ENCODE measurements around the gene LIMCH1. TPM values are rescaled to one million over a fixed set of nuclear protein-coding genes. Genes with fewer than 3 reads are reported as not detected.
"Not testable (repeated sequence)": the region's sequence is repeated elsewhere in the genome, so short reads cannot be mapped to it uniquely, and the experiment has no call there.

The LIMCH1 gene
- total RNA-seq, 1 donor from 2014 or later: 3.4 TPM

- no peak for TF ChIP-seq CTCF (IDR thresholded peaks at IDR 0.05; ENCODE audit: insufficient read depth, low read length, poor library complexity, severe bottlenecking)
- no peak for DNase-seq (ENCODE audit: low read depth)
- Histone ChIP-seq H3K4me3 (ENCODE audit: low read depth, low read length) (no peak overlapping the region), H3K27me3 (ENCODE audit: control insufficient read depth, insufficient read depth, low read length) (no peaks in the 10 kb centered on the region), H3K36me3 (ENCODE audit: control insufficient read depth, insufficient read depth, low read length) (no peaks in the 10 kb centered on the region)
Observed at GRCh38 chr4:41696763-41697162, 158.8 kb downstream of the LIMCH1 start.

- DNase-seq (ENCODE audit: low read depth): no peak
- TF ChIP-seq CTCF (IDR thresholded peaks at IDR 0.05; ENCODE audit: insufficient read depth, low read length, poor library complexity, severe bottlenecking): no peak
- no peaks in the 10 kb centered on the region for H3K27me3 ChIP-seq (ENCODE audit: control insufficient read depth, insufficient read depth, low read length)
- no peaks in the 10 kb centered on the region for H3K36me3 ChIP-seq (ENCODE audit: control insufficient read depth, insufficient read depth, low read length)
- H3K4me3 ChIP-seq (ENCODE audit: low read depth, low read length): no peak overlapping the region
Observed at GRCh38 chr4:41701983-41702382, 164.0 kb downstream of the LIMCH1 start.

GRCh38 chr4:41702770-41703169 is 164.8 kb downstream of the LIMCH1 start:
- Histone ChIP-seq H3K4me3 (ENCODE audit: low read depth, low read length) (no peak overlapping the region), H3K27me3 (ENCODE audit: control insufficient read depth, insufficient read depth, low read length) (no peaks in the 10 kb centered on the region), H3K36me3 (ENCODE audit: control insufficient read depth, insufficient read depth, low read length) (no peaks in the 10 kb centered on the region)
- TF ChIP-seq CTCF (IDR thresholded peaks at IDR 0.05; ENCODE audit: insufficient read depth, low read length, poor library complexity, severe bottlenecking): no peak
- no peak for DNase-seq (ENCODE audit: low read depth)

GRCh38 chr4:41703785-41704184 is 165.8 kb downstream of the LIMCH1 start:
- H3K36me3 ChIP-seq (ENCODE audit: control insufficient read depth, insufficient read depth, low read length): no peaks in the 10 kb centered on the region
- H3K4me3 ChIP-seq (ENCODE audit: low read depth, low read length): no peak overlapping the region
- H3K27me3 ChIP-seq (ENCODE audit: control insufficient read depth, insufficient read depth, low read length): no peaks in the 10 kb centered on the region
- no peak for TF ChIP-seq CTCF (IDR thresholded peaks at IDR 0.05; ENCODE audit: insufficient read depth, low read length, poor library complexity, severe bottlenecking)
- no peak for DNase-seq (ENCODE audit: low read depth)

- peak; percentile 37 for DNase-seq (ENCODE audit: low read depth)
- no peak for TF ChIP-seq CTCF (IDR thresholded peaks at IDR 0.05; ENCODE audit: insufficient read depth, low read length, poor library complexity, severe bottlenecking)
- no peaks in the 10 kb centered on the region for H3K36me3 ChIP-seq (ENCODE audit: control insufficient read depth, insufficient read depth, low read length)
- no peak overlapping the region for H3K4me3 ChIP-seq (ENCODE audit: low read depth, low read length)
- H3K27me3 ChIP-seq (ENCODE audit: control insufficient read depth, insufficient read depth, low read length): no peaks in the 10 kb centered on the region
Observed at GRCh38 chr4:41709844-41710481, 172.0 kb downstream of the LIMCH1 start.

- not testable (repeated sequence) for H3K4me3 ChIP-seq (ENCODE audit: low read depth, low read length); H3K27me3 ChIP-seq (ENCODE audit: control insufficient read depth, insufficient read depth, low read length); DNase-seq (ENCODE audit: low read depth); H3K36me3 ChIP-seq (ENCODE audit: control insufficient read depth, insufficient read depth, low read length)
Observed at GRCh38 chr4:41711654-41712053, 173.7 kb downstream of the LIMCH1 start.
